Right kidney (tissue), 1 donor: ENCODE measurements around the gene NPB.
A peak's percentile ranks its signal among the peaks of the same experiment; 100 is the strongest.

Experiments
- DNase-seq: peaks from one replicate; pipeline ENCODE4 v3.0.0-alpha.2; 2016

NPB gene

DNA sequence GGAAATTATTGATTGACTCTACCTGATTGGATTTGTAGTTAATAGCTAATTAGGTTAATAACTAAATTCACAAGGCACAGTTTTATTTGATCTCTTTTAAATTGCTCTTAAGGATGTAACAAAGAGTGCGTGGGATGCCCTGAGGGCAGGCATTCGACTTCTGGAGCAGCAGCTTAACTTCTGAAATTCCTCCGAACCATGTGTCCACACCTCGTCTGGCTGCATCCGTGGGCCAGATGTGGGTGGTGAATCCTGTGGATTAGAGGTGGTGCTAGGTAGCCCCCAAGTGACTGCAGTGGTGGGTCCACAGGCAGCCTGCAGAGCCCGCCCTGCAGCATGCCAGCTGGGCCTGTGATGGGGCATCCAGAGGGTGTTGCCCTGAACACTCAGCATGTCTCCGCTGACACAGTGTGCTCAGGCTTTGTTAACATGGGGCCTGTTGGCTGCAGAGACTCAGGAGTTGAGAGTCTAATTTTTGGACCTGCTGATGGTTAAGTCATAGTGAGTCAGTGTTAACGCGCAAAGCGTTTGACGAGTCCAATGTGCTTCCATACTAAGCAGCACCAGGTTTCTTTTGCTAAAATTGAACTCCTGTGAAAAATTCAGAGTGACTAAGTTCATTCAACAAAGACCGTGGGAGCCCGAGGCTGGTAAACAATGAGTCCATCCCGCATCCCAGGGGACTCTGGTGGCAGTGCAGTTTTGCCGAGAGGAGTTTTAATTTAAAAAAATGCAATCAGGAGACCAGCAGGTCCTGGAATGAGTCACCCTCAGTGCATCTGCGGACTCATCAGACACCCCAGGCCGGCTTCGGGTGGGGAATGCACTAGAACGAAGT lies 3.8 kb upstream of the NPB start:
- no peak for DNase-seq

DNA sequence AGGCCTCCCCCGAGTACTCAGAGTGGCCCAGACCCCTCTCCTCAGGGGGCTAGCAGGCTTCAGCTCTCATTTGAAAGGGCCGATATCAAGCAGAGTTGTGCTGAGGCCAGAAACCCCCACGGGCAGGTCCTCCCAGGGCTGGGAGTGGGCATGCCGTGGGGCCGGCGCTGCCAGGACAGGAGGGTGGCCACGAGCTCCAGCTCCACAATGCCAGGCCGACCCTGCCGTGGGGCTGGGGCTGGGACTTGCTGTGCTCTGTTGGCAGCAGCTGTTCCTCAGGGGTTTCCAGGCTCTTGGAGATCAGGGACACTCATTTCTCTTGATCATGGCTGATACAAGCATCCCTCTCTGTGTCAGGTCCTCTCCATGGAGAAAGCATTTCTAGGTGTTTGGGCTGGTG lies 3.2 kb upstream of the NPB start:
- no peak for DNase-seq

DNA sequence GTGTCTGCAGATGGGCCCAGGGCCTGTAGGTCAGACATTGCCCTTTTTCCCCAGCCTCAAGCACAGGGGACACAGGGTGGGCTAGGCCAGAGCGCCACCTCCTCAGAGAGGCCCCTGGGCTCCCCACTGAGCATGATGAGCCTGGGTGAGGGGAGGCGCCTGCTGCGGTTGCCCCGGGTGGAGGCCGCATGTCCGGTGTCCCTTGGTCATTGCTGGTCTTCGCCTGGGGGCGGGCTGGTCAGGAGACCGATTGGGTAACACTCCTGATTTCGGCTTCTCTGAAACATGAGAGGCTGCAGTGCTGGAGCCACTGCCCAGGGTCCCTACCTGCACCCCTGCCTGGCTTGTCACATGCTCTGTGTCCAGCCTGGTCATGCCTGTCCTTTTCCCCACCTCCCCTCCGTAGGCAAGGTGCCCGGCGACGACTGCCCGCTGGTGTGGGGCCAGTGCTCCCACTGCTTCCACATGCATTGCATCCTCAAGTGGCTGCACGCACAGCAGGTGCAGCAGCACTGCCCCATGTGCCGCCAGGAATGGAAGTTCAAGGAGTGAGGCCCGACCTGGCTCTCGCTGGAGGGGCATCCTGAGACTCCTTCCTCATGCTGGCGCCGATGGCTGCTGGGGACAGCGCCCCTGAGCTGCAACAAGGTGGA lies 2.4 kb upstream of the NPB start:
- no peak for DNase-seq

DNA sequence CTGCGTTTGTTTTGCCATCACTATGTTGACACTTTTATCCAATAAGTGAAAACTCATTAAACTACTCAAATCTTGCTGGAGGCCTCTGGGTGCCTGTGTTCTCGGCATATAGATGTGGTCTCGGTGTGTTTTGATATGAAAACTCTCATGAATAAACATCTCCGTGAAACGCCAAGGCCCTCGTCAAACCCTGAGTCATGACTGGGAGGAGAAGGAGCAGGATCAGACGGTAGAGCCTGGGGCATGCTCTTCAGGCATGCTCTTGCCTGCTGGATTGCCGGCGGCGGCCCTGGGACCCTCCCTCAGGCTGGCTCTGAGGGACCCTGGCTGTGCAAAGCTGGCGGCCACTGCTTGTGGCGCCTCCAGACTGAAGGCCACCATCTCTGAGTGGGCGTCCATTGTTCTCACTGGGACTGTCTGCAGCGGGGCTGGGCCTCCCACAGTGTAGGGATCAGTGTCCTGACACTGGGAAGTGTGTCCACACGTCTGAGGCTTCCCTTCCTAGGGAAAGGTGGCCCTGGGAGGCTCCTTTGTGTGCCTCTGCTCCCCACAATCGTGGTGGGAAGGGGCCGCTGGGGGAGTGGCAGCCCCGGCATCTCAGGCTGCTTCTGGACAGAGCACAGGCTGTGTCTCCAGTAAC lies 1.7 kb upstream of the NPB start:
- no peak for DNase-seq

DNA sequence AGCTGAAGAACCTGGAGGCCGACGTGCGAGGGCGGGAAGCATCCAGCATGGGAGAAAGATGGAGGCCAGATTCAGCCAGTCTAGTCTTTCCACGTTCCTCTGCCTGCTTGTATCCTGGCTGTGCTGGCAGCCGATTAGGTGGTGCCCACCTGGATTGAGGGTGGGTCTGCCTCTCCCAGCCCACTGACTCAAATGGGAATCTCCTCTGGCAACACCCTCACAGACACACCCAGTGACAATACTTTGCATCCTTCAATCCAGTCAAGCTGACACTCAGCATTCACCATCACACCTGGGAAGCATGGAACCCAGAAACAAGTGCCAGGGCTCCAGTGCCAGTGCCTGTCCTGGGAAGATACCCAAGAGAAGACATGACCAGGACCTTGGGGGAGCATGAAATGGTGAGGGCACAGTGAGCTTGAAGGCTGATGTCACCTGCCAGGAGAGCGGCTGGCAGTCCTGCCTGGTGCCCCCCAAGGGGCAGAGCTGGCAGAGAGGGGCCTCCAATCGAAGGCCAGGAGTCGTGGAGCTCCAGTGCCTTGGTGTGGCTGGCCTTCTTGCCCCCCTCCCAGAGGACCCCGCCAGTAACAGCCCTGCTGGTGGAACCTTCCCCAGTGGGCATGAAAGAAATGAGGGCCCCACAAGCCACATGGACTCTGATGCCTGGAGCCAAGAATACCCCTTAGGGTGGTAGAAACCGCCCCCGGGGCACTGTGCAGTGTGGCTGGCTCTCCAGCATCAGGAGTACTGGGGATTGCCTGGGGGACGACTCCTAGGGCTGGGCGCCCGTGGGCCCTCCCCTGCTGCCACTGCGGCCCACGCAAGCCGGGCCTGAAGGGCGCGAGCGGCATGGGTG lies 643 bp upstream of the NPB start:
- peak; percentile 44 for DNase-seq

DNA sequence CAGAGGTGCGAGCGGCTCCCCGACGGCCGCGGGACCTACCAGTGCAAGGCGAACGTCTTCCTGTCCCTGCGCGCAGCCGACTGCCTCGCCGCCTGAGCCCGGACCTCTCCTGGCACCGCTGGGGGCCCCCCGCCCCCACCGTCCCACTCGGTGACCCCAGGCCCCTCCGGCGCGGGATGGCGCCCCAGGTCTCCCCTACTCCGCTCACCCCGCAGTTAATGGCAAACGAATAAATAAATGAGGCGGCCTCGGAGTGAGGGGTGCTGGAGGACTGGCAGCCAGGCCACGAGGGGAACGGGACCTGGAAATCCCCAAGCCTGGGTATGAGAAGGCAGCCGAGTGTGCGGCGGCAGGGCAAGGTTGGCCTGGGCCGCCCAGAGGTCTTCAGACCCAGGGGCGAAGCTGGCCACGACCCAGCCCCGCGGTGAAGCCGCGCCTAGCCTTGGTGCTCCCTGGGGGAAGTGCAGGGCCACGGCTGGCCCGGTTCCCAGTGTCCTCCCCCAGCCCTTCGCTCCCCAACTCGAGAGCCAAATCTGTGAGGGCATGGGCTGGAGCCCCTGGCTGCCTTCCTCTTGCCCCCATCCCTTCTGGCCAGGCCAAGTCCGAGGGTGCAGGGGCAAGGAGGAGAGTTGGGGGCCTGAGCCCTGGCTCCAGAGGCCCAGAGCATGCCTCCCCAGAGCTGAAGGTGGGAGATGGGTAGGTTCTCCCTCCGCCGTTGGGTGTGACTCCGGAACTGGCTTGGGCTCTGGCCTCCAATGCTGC lies 796 bp downstream of the NPB start:
- no peak for DNase-seq

DNA sequence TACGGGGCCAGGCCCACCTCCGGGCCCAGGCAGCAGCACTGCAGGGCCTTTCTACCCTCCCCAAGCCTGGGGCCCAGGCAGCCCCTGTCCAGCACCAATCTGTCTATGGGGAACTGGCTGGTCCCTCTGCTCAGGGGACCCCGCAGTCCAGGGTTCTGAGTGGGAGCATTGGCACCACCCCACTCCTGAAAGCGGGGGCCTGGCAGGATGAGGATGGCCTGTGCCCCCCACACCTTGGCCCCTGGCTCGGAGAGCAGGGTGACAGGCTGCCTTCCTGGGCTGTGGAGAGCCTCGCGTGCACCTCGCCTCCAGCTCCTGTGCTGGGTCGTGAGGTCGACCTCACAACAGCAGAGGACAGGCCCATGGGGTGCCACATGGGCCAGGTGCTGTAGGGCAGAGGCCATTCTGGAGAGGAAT lies 1.4 kb downstream of the NPB start:
- no peak for DNase-seq

DNA sequence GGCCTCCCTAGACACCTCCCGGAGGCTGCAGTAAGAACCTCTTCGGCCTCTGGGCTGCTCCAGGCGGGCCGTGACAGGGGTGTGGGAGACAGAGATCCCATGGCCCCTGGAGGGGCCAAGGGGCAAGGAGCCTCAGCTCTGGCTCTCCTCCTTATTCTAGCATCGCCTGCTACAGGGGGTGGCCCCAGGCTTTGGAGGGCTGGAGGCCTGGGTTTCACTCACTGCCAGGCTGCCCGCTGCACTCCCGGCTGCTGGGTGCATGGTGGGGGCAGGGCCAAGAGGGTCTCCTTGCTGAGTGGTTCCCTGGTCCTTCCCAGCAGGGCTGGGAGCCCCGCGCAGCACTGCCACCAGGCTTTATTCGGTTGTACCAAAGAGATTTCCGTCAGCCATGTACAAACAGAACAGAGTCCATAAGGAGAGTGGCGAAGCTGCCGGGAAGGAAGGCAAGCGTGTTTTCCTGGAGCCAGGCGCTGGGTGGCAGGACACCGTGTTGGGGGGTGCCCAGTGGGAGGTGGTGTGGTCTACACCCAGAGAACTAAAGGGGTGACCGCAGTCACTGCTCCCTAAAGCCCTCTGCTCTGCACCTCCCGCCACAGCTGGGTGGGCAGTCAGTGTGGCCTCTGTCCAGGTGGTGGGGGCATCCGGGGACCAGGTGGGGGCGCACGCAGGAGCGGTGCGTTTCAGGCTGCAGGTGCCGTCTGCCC lies 2.0 kb downstream of the NPB start:
- no peak for DNase-seq

GRCh38 chr17:81904600-81905423 lies 2.8 kb downstream of the NPB start:
- no peak for DNase-seq

DNA sequence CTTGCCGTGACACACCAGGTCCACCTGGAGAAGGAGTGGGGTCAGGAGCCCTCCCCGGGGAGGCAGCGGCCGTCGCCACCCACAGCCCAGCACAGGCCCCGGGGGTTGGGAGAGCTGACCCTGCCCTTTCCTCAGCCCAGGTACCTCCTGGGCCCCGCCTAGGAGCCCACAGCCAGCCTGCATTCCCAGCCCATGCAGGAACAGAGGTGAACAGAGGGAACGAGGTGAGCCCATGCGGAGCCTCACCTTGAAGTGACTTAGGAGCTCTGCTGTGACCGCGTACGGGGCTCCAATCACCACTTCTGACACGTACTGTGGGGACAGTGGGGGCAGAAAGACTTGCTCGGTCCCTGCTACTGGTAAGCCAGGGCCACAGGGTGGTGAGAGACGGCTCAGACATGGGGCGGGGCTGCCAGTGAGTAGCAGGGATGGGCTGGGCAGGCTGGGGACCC lies 3.4 kb downstream of the NPB start:
- no peak for DNase-seq

- DNase-seq, result no peak
Measured at GRCh38 chr17:81905993-81906392, 4.0 kb downstream of the NPB start.

DNA sequence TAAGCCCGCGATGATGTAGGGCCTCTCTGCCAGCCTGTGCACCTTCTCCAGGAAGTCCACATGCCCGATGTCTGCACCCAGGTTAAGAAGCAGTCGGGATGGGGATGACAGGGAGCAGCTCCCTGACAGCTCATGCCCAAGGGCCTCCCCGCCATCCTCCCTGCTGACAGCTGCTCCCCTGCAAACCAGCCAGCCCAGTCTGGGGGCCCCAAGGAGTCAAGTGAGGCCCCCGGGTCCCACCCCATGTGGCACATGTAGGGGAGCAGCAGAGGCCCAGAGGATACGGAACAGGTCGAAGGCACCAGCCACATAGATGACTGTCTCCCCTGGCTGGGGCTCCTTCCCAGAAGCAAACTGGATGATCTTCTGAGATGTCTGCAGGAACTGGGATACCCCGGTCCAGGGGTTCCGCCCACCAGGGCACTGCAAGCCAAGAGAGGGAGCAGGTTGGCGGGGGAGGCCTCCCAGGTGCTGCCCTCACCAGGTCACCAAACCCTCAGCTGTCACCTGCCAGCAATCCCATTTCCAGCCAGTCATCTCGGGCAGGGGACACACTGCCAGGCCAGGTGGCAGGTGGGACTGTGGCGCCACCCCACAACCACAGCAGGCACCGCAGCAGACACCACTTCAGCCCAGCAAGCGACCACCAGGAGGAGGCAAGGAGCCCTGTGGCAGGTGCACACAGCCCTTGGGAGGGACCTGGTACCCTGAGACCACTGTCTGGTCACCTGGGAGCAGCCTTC lies 4.6 kb downstream of the NPB start:
- no peak for DNase-seq

GRCh38 chr17:81907219-81908145 lies 5.4 kb downstream of the NPB start:
- DNase-seq, result no peak

DNA sequence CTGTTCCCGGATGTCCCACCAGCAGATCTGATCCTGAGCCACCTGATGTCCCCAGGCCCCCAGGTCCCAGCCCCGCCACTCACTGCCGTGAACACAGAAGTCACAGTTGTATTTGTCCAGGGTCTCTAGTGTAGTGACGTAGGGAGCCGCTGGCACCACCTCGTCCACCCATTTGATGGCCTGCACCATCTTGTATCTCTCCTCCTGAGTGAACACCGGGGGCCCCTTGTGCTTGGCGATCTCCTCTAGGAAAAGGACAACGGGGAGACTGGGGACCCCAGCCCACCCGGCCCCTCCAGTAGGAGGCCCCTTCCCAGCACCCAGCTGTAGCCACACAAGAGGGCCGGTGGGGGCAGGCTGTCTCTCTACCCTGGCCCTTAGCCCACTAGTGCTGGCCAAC lies 6.8 kb downstream of the NPB start:
- DNase-seq, result no peak

GRCh38 chr17:81909231-81909630 lies 7.2 kb downstream of the NPB start:
- no peak for DNase-seq

DNA sequence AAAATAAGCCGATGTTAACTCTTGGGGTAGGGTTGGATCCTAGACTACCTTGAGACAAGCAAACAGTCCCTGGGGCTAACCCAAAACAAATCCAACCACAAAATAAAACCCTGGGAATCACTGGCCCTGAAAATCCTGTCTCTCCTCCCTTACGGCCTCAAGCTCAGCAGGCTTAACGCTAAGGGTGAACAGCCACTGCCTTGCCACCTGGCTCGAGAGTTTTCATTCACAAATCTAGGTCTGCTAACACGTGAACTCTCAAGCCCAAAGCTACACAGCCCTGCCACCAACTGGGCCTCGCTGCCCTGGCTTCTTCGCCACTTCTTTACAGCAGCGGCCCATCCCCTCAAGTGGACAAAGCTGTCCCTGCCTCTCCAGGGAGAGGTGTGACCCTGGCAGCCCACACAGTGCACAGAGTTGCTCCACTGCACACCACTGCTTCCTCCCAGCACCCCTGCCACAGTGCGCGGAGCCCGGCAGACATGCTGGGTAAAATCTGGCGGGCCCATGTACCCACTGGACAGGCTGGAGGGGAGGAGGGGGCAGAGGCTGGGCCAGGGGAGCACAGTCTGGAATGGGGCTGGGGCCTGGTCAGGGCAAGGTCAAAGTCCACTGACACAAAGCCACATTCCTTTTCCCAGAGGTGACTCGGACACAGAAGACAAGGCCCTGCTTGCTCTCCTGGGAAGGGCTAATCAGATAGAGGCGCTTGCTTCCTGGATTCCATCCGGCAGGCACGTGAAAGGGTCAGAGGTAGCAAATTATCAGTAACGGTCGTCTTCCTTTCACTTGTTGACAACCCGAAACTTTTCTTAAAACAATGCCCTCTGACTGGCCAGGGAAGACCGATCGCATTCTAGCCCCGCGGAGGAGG lies 8.2 kb downstream of the NPB start:
- DNase-seq, result peak; percentile 15

DNA sequence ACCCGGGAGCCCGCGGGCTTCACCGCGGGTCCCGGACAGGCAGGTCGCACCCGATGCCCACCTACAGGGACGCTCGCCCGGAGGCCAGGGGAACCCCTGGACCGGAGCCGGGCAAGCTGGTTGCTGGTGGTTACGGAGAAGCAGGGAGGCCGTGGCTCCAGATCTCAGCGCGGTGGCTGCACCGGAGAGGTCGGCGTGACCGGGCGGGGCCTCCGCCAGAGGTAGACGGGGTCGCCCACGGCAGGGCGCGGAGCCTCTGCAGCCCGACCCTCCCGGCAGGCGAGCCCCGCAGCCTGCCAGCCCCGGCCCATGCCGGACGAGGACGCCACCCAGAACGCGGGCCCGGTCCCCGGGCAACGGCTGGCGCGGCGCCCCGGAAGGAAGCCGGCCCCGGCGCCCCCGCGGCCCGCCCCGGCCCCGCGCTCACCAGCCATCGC lies 8.8 kb downstream of the NPB start:
- DNase-seq, result peak; percentile 61
